GM12801 (cell line): ENCODE results near the gene SYPL2.

Experiments
- CTCF ChIP-seq: IDR thresholded peaks from one replicate; pipeline ENCODE4 v1.5.1; 2011; ENCODE audit warnings: control low read depth; ENCODE audit not compliant: insufficient read length; ENCODE audit errors: extremely low read depth

SYPL2 gene

GRCh38 chr1:109500941-109501381 lies 34.6 kb downstream of the SYPL2 start:
- no peak for TF ChIP-seq CTCF

- no peak for TF ChIP-seq CTCF
These were observed 35.5 kb downstream of the SYPL2 start for GRCh38 chr1:109501644-109502363.

GRCh38 chr1:109502364-109502851 lies 36.1 kb downstream of the SYPL2 start:
- no peak for TF ChIP-seq CTCF

- no peak for TF ChIP-seq CTCF
These were observed 37.6 kb downstream of the SYPL2 start for GRCh38 chr1:109503935-109504334.

GRCh38 chr1:109504974-109505373 lies 38.6 kb downstream of the SYPL2 start:
- no peak for TF ChIP-seq CTCF

GRCh38 chr1:109508001-109508872 lies 41.9 kb downstream of the SYPL2 start:
- TF ChIP-seq CTCF, result no peak

- no peak for TF ChIP-seq CTCF
These were observed 42.5 kb downstream of the SYPL2 start for GRCh38 chr1:109508873-109509175.
